Measurements from ENCODE around the gene TPX2.

TPX2 gene

GRCh38 chr20:31705598-31706597 is 33.2 kb upstream of the TPX2 start:
- DNase-seq (ENCODE audit: low read depth in 2 of 2) = no peak

GRCh38 chr20:31706607-31707257 is 32.4 kb upstream of the TPX2 start:
- no peak for DNase-seq (ENCODE audit: low read depth in 2 of 2)

- no peak for DNase-seq (ENCODE audit: low read depth in 2 of 2)
These were observed 31.9 kb upstream of the TPX2 start for GRCh38 chr20:31707258-31707615.

GRCh38 chr20:31707994-31708735 is 30.9 kb upstream of the TPX2 start:
- no peak for DNase-seq (ENCODE audit: low read depth in 2 of 2)

- no peak for DNase-seq (ENCODE audit: low read depth in 2 of 2)
These were observed 30.2 kb upstream of the TPX2 start for GRCh38 chr20:31708736-31709534.

- DNase-seq (ENCODE audit: low read depth in 2 of 2) = no peak
These were observed 29.2 kb upstream of the TPX2 start for GRCh38 chr20:31709939-31710338.

GRCh38 chr20:31710423-31711108 is 28.5 kb upstream of the TPX2 start:
- no peak for DNase-seq (ENCODE audit: low read depth in 2 of 2)

GRCh38 chr20:31711179-31712111 is 27.6 kb upstream of the TPX2 start:
- no peak for DNase-seq (ENCODE audit: low read depth in 2 of 2)

- no peak for DNase-seq (ENCODE audit: low read depth in 2 of 2)
These were observed 27.0 kb upstream of the TPX2 start for GRCh38 chr20:31712112-31712553.

- no peak for DNase-seq (ENCODE audit: low read depth in 2 of 2)
These were observed 26.4 kb upstream of the TPX2 start for GRCh38 chr20:31712564-31713311.

- DNase-seq (ENCODE audit: low read depth in 2 of 2) = no peak
These were observed 25.5 kb upstream of the TPX2 start for GRCh38 chr20:31713312-31714273.

GRCh38 chr20:31715766-31716165 is 23.3 kb upstream of the TPX2 start:
- no peak for DNase-seq (ENCODE audit: low read depth in 2 of 2)

- DNase-seq (ENCODE audit: low read depth in 2 of 2) = no peak
These were observed 22.7 kb upstream of the TPX2 start for GRCh38 chr20:31716351-31716750.

GRCh38 chr20:31716818-31717477 is 22.1 kb upstream of the TPX2 start:
- no peak for DNase-seq (ENCODE audit: low read depth in 2 of 2)

GRCh38 chr20:31717478-31718201 is 21.4 kb upstream of the TPX2 start:
- DNase-seq (ENCODE audit: low read depth in 2 of 2) = no peak

- DNase-seq (ENCODE audit: low read depth in 2 of 2) = no peak
These were observed 20.0 kb upstream of the TPX2 start for GRCh38 chr20:31718952-31719643.

Measured in stimulated activated CD8-positive, alpha-beta memory T cell treated with anti-CD3 and anti-CD28 coated beads, Interleukin-15, amount 100 ng/mL, for 4 hours (primary cell).